Stimulated activated naive CD4-positive, alpha-beta T cell (primary cell): ENCODE measurements around the gene UGT1A3.

ENCODE experiments used
- DNase-seq, 6 experiments: peaks; one replicate each; lab custom pipeline; 2025; lab: John Stamatoyannopoulos, UW

UGT1A3 gene

DNA sequence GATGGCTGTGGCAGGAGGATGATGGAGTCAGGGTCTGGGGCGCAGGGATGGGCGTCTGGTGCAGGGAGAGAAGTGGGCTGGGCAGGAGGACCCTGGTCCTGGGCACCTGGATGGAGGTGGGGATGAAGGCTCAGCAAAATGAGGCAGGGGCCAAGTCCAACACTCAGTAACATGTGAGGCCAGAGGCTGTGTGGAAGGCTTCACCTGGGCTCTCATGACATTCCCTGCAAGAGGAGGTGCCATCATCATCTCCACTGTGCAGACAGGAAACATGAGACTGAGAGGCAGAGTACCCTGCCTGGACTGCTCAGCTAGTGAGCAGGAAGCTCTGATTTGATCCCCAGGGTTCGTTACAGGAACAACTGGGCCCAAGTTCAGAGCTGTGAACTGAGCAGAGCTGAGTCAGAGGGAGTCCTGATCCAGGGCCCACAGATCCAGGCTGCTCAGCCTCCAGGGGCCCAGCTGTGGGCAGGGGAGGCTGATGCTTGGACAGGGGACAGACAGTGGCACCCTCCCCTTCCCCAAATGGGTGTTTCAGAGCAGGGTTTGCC, 88.6 kb downstream of the UGT1A3 start:
- DNase-seq = no peak

DNA sequence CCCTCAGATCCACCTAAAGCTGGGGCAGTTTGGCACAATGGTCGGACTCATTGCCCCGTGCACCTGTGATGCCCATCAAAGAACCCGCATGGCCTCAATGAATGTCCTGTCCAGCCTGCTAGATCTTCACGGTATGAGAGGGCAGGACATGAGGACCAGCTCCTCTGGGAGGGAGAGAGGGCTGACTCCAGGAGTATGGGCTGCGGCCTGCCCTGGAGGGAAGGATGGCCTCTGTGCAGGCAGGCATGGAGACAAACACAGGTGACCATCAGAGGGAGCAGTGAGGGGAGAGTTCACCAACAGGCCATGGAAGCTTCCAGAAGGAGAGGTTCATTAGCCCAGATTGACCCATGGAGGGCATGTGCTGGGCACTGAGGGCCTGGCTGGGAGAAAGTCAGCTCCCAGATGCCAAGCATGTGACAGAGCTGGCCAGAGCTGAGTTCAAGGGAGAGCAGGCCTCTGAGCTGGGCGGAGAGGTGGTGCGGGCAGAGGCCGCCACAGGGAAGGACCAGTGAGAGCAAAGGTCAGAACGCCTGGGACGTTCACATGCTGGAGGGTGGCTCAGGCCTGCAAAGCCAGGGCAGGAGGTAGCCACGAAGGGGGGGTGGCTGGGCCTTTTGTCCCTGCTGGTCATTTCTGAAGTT, 89.3 kb downstream of the UGT1A3 start:
- no peak for DNase-seq

- DNase-seq = no peak
Measured at GRCh38 chr2:233818639-233819621, 90.1 kb downstream of the UGT1A3 start.

DNA sequence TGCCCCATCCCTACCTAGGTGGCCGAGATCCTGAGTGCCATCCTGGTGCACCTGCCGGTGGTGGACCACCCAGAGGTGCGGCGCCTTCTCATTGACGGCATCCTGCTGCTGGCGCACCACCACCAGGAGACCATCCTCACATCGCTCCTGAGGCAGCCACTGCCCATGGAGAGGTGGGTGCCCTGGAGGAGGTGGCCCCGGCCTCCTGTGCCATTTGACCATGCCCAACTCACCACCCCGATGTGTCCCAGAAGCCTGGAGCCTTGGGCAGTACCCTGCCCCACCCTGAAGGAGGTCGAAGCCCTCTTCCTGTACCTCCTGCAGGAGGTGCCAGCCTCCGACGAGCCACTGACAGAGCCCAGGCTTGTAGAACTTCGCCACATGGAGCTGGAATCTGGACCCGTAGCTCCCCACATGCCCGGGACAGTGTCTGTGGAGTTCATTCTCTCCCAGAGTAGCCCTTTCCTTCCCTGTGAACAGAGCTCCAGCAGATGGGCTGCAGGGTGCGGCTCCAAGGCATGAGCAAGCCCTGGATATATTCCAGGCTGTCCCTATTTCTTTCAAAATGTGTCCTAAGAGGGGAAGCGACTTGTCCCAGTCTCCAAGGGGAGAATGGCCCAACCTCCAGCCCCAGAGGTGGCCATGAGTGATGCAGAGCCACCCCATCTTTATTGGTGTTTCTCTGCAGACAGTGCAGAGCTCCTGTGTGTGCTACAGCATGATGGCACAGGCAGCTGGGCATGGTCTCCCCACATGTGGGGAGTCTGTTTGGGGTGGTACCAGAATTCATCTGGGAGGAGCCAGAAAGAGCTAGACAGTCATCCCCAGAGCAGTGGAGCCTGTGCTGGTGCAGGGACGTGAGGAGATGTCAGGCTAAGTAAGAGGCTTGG, 91.3 kb downstream of the UGT1A3 start:
- no peak for DNase-seq

DNA sequence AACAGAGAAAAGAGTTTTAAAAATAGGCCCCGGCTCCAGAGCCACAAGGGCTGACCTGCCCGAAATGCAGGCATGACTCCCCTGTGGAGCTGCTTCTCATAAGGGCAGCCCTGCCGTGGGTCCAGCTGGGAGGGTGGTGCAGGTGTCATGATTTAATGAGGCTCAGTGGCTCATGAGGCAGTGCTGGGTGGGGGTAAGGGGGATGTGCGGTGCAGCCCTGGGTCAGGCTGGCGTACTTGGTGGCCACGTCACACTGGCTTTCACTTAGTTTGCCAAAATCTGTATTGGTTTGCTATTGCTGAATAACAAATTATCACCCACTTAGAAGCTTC, 91.9 kb downstream of the UGT1A3 start:
- no peak for DNase-seq

DNA sequence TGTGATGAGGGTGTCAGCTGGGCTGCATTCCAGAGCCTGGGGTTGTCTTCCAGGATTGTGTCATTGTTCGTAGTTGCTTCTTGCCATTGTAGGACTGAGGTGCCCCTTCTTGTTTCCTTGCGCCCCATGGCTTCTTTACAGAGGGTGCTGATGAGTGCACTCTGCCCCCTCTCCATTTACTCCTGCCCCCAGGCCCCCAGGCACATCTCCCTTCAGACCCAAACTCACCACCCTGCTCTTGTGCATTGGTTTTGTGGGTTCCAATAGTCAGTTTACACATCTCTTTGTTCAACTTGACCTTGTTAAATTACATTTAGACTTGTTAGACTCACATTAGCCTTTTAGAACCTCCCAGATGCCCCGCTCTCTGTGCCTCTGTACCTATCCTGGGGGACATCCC, 92.4 kb downstream of the UGT1A3 start:
- DNase-seq = no peak

DNA sequence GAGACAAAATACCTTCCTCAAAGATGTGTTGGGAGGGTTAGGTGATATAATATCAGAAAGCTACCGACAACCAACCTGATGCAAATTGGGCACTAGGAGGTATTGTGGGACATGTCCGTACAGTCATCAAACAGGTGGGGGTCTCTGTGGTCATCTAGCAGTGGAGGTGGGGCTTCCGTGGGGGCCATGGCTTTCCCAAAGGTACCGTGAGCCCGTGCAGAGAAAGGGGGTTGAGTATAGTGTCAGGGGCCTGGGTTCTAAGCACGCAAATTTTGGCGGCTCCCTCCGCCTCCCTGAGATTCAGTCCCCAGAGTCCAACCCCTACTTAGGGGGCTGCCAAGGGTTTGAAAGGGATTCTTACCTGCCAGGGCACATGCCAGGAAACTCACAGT, 92.9 kb downstream of the UGT1A3 start:
- no peak for DNase-seq

DNA sequence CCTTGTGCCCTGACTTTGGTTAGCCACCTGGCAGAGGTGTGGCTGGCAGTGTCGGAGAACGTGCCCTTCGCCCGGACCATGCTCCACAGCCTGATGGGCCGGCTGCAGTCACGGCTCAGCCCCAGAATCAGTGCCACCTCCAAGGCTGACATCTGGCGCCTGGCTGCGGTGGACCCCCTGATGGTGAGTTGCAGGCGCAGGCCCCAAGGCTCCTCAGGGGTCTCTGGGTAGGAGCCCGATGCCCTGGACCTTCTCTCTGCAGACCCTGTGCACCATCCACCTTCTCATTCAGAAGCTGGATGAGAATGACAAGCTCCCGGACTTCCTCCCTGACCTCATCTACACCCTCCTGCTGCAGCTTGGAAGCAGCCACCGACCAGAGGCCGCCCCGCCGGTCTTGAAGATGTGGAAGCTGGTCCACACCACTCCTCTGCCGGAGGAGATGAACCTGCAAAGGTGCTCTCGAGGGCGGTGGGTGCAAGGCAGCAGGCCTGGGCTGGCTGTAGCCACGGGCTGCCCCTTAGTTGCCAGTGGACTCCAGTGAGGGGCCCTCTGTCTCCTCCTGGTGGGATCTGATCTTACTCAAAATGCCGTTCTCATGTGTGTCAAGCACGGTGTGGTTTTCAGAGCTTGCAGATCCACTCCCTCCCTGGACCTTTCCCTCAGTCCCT, 93.4 kb downstream of the UGT1A3 start:
- no peak for DNase-seq
